M059J (cell line): ENCODE data around the gene RBP4. TPM values are rescaled to one million over a fixed set of nuclear protein-coding genes. Genes with fewer than 3 reads are reported as not detected.

Experiments
- DNase-seq: peaks from one replicate; pipeline ENCODE4 v3.0.0-alpha.2; 2012; ENCODE audit warnings: low read depth
- total RNA-seq: library from RNA; depleted of rRNA; stranded (reverse); fragments of >200 nt; shearing (Covaris generic); gene quantifications from 2 replicates; pipeline ENCODE4 v1.2.3, GENCODE V29; 2014; rRNA removed

RBP4 gene
- total RNA-seq, result 0.37 TPM in 1 of 2 replicates, not detected in the other

DNA sequence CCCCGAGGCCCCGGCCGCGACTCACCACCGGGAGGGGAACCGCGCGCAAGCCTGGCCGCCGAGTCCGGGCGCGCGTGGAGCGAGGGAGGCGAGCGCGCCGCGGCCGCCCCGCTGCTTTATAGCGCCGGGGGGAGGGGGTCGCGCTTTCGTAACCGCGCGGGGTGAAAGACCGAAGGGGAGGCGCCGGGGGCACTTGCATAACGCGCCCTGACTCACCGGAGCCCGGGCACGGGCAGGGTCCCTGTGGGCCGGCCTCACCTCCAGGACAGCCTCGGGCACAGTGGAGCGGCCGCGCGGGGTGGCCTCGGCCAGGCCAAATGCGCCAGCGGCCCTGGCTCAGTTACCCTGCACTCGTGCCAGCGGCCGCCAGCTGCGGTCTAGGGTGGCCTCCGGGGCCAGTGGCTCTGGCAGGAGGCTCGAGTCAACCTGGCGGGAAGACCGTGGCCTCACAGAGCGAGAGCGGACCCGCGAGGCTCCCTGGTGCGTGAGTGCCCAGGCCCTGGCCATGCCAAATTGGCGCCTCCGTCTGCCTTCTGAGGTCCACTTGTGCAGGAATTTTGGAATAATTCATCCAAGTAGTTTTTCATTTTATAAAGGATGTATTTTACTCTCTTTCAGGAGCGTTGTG, at the start of gene RBP4:
Gene RBP4 (minus strand): TSS at position 90 of the 628 bp plus-strand sequence. CDS start 207 bp downstream, outside the sequence.
- DNase-seq, result peak; percentile 35

DNA sequence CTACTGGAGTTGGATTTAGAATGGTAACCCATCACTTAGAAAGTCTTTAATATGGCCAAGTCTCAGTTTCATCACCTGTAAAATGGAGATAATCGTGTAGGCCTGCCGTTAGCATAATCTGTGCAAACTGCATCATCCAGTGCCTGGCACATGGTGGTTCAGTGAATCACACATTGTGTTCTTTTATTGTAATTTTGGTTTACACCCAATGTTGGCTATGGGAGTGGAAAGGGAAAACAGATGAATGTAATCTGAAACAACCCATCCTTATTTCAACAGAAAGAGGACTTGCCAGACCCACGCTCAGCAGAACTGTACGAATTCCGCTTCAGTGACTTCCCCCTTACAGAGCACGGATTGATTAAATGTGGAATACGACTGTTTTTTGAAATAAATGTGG, 38.8 kb upstream of the RBP4 start:
- DNase-seq, result no peak

DNA sequence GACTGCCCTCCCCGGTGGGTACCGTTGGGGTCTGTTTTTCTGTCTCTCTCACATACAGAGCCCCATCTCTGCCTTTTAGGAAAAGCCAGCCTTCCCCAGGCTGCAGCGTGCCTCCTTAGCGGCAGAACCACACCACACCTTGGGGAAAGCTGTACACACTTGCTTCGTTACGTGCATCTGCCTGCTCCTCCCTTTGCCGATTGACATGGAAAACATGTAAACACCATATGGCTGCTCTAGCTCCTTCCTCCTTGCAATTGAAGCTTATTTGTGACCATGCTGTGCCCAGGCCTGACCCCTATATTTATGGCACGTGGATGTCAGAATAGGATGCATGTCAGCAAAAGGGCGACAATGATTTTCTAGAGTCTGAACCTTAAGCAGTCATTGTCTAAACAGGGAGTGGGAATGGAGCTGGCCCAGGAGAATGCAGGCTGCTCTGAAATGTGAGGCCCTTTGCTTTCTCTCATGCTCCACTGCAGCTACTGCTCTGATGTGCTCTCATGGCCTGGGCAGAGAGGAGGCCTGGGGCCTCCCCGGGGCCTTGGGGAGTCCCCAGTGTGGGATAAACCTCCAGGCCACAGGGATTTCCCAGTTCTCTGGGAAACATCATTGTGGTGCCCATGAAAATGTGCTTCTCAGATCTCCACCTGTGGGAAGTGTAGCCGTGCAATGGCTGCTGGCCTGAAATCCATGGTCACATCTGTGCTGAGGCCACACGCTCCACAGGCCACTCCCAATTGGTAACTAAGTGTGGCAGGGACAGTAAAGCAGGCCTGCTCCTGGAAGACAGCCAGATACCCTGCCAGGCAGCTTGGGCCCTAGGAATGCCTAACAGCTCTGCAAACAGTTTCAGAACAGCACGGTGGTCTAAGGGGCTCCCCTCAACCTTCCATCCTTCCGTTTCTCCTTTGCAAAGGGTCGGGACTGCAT, 29.9 kb upstream of the RBP4 start:
- no peak for DNase-seq

GRCh38 chr10:93629647-93630305, 28.7 kb upstream of the RBP4 start:
- no peak for DNase-seq

GRCh38 chr10:93628858-93629257, 27.8 kb upstream of the RBP4 start:
- no peak for DNase-seq

GRCh38 chr10:93622942-93623341, 21.9 kb upstream of the RBP4 start:
- DNase-seq, result no peak

GRCh38 chr10:93620925-93621324, 19.9 kb upstream of the RBP4 start:
- DNase-seq, result no peak

GRCh38 chr10:93615576-93616235, 14.7 kb upstream of the RBP4 start:
- DNase-seq, result no peak

DNA sequence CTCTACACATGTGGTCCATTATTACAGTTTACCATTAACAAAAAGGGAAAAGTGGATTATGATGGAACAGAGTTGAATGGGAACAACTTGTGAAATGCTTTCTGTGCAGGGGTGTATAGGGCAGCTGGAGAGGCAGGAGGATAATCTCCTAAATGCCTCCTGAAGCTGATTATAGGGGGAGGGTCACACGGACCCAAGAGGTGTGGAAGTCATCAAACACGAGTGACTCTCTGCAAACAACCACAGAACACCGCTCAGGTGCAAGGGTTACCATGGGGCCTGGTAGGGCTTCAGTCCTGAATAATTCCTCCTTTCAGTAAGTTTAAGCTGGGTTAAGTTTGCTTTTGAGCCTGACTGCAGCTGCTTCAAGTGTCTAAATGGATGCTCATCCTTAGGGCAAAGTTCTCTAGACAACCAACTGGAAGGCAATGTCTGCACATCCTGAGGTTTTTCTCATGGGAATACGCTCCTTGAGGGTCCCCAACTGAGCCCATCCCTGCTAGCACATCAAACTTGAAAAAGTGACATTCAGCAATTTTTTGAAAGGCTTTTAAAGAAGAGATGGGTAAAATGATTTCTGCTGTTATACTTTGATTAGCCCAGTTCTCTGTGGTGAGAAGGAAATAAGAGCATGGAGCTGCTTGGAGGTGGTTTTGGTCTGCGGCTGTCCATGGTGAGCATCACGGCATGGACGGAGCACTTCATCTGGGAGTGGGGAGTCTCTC, 13.2 kb upstream of the RBP4 start:
- no peak for DNase-seq

DNA sequence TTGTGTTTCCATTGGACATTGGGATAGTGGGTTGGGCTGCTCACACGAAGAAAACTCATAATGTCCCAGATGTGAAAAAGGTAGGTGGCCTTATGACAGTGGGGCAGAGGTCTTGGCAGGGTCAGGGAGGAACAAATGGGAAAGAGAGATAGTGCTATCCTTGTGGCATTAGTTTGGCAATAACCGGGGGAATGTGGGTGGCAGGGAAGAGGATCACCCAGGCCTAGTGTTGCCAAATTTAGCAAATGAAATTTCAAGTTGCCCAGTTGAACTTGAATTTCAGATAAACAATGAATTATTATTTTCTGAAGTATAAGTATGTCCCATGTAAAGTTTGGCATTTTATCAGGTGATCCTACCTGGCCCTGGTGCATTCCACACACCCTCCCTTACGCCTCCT, 12.1 kb upstream of the RBP4 start:
- DNase-seq, result no peak

DNA sequence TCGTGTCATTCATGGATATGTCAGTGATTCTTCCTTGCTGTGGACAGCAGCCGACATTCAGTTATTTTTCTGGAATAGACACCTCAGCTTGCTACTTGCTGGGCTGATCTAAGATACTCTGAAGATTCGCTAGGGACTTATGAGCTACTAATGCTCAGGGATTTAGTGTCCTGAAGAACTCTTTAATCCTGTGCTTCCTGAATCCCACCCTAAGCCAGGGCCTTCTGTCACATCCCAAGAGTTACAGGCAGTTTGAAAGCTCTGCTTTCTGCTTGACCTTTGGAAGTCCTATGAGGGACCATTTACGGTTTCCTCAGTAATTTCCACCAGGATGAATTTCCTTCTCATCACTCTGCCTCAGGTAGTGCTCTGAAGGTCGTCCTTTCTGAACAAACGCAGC, 11.3 kb upstream of the RBP4 start, which contains the start of gene PDE6C:
Gene PDE6C (plus strand): TSS at position 227 of the 400 bp plus-strand sequence. CDS start 189 bp downstream, outside the sequence.
- DNase-seq, result no peak

GRCh38 chr10:93608421-93608820, 7.4 kb upstream of the RBP4 start:
- DNase-seq, result no peak

GRCh38 chr10:93604146-93604545, 3.1 kb upstream of the RBP4 start:
- DNase-seq, result no peak

DNA sequence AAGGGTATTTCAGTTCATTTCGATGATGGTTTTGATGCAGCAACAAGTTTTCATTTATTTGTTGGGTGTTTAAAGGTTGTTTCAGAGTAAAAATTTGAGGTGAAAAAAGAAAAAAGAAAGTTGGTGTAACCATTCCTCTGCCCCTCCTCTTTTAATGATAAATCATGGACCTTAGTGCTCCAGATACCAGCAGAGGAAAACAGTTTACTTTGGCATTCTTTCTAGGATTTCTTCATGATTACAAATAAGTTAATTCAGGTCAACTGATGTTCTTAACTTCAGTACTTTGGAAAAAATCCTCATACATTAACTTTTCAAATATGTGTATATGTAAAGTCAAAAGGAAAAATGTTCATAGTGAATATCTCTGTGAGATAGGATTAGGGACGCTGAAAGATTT, 2.0 kb upstream of the RBP4 start:
- DNase-seq, result no peak

DNA sequence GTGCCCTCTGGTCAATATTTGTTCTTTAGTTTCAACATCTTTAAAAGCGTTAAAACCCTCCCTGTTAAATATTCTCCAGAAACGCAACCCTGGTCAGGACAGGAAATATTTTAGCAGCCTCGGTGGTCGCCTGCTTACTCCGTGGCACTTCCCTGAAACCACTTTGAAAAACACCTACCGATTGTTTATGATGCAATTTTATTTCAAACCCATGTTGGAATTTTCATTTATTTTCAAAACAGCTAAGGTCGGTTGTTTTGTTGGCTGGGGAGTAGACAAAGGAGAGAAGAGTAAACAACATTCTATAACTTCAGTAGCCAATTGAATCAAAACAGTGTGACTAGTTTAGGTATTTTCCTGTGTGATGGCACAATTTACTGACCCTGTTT, 733 bp upstream of the RBP4 start:
- no peak for DNase-seq

GRCh38 chr10:93600446-93601145, 439 bp downstream of the RBP4 start:
- no peak for DNase-seq

- DNase-seq, result no peak
Measured at GRCh38 chr10:93599778-93600177, 1.3 kb downstream of the RBP4 start.

DNA sequence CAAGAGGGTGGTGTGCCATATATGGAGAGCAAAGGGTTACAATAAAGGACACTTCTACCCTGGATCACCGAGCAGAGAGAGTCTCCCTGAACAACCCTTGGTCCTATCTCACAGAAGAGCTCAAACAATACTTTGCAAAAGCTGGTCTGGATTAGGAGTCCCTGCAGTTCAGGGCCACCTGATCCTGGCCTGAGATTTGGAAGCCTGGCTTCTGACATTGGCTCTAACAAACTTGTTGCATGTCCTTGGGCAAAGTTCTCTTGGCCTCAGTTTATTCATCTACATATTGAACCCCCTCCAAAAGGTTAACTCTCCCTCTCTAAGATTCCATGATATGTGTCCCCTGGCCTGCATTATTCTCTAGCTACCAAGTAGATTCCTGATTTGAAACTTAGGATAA, 1.7 kb downstream of the RBP4 start:
- no peak for DNase-seq

- DNase-seq, result peak; percentile 14
Measured at GRCh38 chr10:93598157-93598556, 2.9 kb downstream of the RBP4 start.

- no peak for DNase-seq
Measured at GRCh38 chr10:93597075-93597599, 3.9 kb downstream of the RBP4 start.
